Measurements from ENCODE around the gene CRYBB1.

DNA sequence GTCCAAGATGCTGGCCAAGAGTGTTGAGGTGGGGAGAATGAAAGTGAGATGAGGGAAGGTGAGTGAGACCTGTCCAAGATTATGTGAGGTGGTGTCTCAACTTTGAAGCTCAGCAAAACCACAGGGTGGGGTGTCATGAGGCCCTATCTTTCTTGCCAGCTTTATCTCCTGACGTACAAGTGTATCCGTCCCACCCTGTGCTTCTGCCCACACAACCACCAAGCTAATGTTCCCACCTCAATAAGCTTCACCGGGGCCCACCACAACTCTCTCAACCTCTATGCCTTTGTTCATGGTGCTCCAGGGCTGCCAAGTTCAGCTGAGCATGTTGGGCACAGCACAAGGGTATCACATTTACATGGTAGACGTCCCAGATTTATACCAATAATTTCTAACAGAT is 20.8 kb downstream of the CRYBB1 start:
- no peak for TF ChIP-seq POLR2A (IDR thresholded peaks at IDR 0.05; ENCODE audit: low read depth, low read length)
- TF ChIP-seq, protein P1, sequence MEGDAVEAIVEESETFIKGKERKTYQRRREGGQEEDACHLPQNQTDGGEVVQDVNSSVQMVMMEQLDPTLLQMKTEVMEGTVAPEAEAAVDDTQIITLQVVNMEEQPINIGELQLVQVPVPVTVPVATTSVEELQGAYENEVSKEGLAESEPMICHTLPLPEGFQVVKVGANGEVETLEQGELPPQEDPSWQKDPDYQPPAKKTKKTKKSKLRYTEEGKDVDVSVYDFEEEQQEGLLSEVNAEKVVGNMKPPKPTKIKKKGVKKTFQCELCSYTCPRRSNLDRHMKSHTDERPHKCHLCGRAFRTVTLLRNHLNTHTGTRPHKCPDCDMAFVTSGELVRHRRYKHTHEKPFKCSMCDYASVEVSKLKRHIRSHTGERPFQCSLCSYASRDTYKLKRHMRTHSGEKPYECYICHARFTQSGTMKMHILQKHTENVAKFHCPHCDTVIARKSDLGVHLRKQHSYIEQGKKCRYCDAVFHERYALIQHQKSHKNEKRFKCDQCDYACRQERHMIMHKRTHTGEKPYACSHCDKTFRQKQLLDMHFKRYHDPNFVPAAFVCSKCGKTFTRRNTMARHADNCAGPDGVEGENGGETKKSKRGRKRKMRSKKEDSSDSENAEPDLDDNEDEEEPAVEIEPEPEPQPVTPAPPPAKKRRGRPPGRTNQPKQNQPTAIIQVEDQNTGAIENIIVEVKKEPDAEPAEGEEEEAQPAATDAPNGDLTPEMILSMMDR (IDR thresholded peaks at IDR 0.05; ENCODE audit: extremely low read depth in 1 of 2, insufficient read depth in 1 of 2, low read depth in 1 of 2, low read length in 2 of 2) = no peak
- TF ChIP-seq MYC (IDR thresholded peaks at IDR 0.05; ENCODE audit: low read depth, low read length) = no peak
- no peak for TF ChIP-seq EZH2 (IDR thresholded peaks at IDR 0.05; ENCODE audit: borderline replicate concordance, low read depth, low read length, severe bottlenecking)
- TF ChIP-seq, protein P2, sequence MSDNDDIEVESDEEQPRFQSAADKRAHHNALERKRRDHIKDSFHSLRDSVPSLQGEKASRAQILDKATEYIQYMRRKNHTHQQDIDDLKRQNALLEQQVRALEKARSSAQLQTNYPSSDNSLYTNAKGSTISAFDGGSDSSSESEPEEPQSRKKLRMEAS (IDR thresholded peaks at IDR 0.05; ENCODE audit: insufficient read depth, insufficient read length) = no peak
- TF ChIP-seq POLR2AphosphoS5 (IDR thresholded peaks at IDR 0.05; ENCODE audit: insufficient read depth, low read depth, low read length) = no peak
- no peak for TF ChIP-seq JUN (IDR thresholded peaks at IDR 0.05; ENCODE audit: borderline replicate concordance, insufficient read depth, insufficient read length, low read depth)
- TF ChIP-seq FOS (IDR thresholded peaks at IDR 0.05; ENCODE audit: borderline replicate concordance, insufficient read depth, low read length) = no peak
- TF ChIP-seq GATA2 (IDR thresholded peaks at IDR 0.05; ENCODE audit: insufficient read depth, insufficient read length, low read depth, low read length) = no peak

Data from endothelial cell of umbilical vein (primary cell).